Mesothelial cell of epicardium (in vitro differentiated cells): ENCODE measurements around the gene ABCE1. TPM values are rescaled to one million over a fixed set of nuclear protein-coding genes. Genes with fewer than 3 reads are reported as not detected.
A peak's percentile ranks its signal among the peaks of the same experiment; 100 is the strongest.

Experiments
- DNase-seq, 2 experiments: peaks; one replicate each; pipeline ENCODE4 v3.0.0; 2021; ENCODE audit warnings: low spot score in 2 of 2; ENCODE audit not compliant: unreplicated experiment in 2 of 2
- H3K27ac Mint-ChIP-seq: 2 replicates; pipeline ENCODE4 v1.8.0; 2021; ENCODE audit warnings: mixed read lengths
- H3K27me3 Mint-ChIP-seq: 2 replicates; pipeline ENCODE4 v1.8.0; 2021; ENCODE audit warnings: low read depth, mixed read lengths
- H3K36me3 Mint-ChIP-seq: 2 replicates; pipeline ENCODE4 v1.8.0; 2021; ENCODE audit warnings: mixed read lengths
- H3K4me1 Mint-ChIP-seq: 2 replicates; pipeline ENCODE4 v1.8.0; 2021; ENCODE audit warnings: mixed read lengths
- H3K4me3 Mint-ChIP-seq: 2 replicates; pipeline ENCODE4 v1.8.0; 2021; ENCODE audit warnings: mild to moderate bottlenecking, moderate library complexity, mixed read lengths
- H3K9me3 Mint-ChIP-seq: 2 replicates; pipeline ENCODE4 v1.8.0; 2021; ENCODE audit warnings: mixed read lengths
- CTCF ChIP-seq: fragments of 200-600 bp; sonication (generic); IDR thresholded peaks from one replicate; pipeline ENCODE4 v1.5.0; 2021; ENCODE audit warnings: antibody characterized with exemption; ENCODE audit not compliant: unreplicated experiment
- total RNA-seq: library from RNA; stranded (reverse); gene quantifications from 3 replicates; pipeline ENCODE4 v1.2.1, GENCODE V29; 2021

The ABCE1 gene
- total RNA-seq, 1 donor from 2014 or later, result 55.1 TPM

GRCh38 chr4:145177906-145178538 lies 79.9 kb downstream of the ABCE1 start:
- no peak for DNase-seq

GRCh38 chr4:145178740-145179280 lies 80.7 kb downstream of the ABCE1 start:
- no peak for DNase-seq
- Mint-ChIP-seq H3K27me3 (no peaks in the 10 kb centered on the region), H3K36me3 (peaks cover 10% of the 10 kb centered on the region), H3K4me1 (peaks cover 29% of the 10 kb centered on the region), H3K27ac (peak overlapping the region; percentile 96), H3K9me3 (no peaks in the 10 kb centered on the region), H3K4me3 (peak overlapping the region; percentile 88)
- TF ChIP-seq CTCF, result no peak

More at GRCh38 chr4:145177906-145178538, 79.9 kb downstream of the ABCE1 start:
- Mint-ChIP-seq H3K27me3 (no peaks in the 10 kb centered on the region), H3K4me3 (peak overlapping the region; percentile 88), H3K27ac (peak overlapping the region; percentile 96), H3K4me1 (peaks cover 29% of the 10 kb centered on the region), H3K36me3 (peaks cover 14% of the 10 kb centered on the region), H3K9me3 (no peaks in the 10 kb centered on the region)
- TF ChIP-seq CTCF, result no peak

Other genes with a start within 250 kb of the ABCE1 start
- gene ANAPC10, start 115 bp upstream of the ABCE1 start, total RNA-seq, result 24.2 to 24.9 TPM (median 24.6 TPM) in 3 replicates
- gene OTUD4, start 82.3 kb downstream of the ABCE1 start, total RNA-seq, result 37.8 to 38.3 TPM (median 38.3 TPM) in 3 replicates